ENCODE data around the gene GDPD4.

- TF ChIP-seq, protein P1, sequence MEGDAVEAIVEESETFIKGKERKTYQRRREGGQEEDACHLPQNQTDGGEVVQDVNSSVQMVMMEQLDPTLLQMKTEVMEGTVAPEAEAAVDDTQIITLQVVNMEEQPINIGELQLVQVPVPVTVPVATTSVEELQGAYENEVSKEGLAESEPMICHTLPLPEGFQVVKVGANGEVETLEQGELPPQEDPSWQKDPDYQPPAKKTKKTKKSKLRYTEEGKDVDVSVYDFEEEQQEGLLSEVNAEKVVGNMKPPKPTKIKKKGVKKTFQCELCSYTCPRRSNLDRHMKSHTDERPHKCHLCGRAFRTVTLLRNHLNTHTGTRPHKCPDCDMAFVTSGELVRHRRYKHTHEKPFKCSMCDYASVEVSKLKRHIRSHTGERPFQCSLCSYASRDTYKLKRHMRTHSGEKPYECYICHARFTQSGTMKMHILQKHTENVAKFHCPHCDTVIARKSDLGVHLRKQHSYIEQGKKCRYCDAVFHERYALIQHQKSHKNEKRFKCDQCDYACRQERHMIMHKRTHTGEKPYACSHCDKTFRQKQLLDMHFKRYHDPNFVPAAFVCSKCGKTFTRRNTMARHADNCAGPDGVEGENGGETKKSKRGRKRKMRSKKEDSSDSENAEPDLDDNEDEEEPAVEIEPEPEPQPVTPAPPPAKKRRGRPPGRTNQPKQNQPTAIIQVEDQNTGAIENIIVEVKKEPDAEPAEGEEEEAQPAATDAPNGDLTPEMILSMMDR (IDR thresholded peaks at IDR 0.05), result no peak
- TF ChIP-seq POLR2A (IDR thresholded peaks at IDR 0.05) (no peak), POLR2AphosphoS5 (IDR thresholded peaks at IDR 0.05) (no peak)
These were observed 108.3 kb downstream of the GDPD4 start for GRCh38 chr11:77193167-77193566.

Measured in upper lobe of left lung (tissue), 4 donors.